Measurements from ENCODE around the gene MAFF. TPM values are rescaled to one million over a fixed set of nuclear protein-coding genes. Genes with fewer than 3 reads are reported as not detected.
"Not testable (repeated sequence)": the region's sequence is repeated elsewhere in the genome, so short reads cannot be mapped to it uniquely, and the experiment has no call there.

The MAFF gene
- total RNA-seq, 1 donor from 2014 or later: 4.5 TPM

DNA sequence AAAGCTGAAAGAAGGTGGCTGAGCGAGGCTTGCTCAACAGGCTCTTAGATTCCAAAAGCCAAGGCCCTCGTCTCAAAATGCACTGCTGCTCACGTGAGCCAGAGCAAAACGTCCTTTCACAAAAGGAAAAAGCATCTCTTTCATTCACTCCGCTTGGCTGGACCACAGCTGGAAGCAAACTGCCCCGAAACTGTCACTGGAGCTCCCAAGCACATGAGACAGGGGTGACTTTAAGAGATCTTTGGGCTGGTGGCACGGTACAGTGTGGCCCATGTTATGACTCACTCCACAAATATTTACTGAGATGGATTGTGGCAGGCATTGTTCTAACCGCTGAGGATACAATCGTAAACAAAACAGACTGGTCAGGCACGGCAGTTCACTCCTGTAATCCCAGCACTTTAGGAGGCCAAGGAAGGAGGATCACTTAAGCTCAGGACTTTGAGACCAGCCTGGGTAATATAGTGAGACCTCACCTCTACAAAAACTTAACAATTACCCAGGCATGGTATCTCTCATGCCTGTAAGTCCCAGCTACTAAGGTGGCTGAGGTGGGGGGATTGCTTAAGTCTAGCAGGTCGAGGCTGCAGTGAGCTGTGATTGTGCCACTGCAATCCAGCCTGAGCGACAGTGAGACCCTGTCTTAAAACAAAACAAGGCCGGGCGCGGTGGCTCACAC, 23.7 kb upstream of the MAFF start:
- H3K36me3 Mint-ChIP-seq (ENCODE audit: low read depth): peaks cover 4% of the 10 kb centered on the region
- H3K4me1 Mint-ChIP-seq: peaks cover 59% of the 10 kb centered on the region

DNA sequence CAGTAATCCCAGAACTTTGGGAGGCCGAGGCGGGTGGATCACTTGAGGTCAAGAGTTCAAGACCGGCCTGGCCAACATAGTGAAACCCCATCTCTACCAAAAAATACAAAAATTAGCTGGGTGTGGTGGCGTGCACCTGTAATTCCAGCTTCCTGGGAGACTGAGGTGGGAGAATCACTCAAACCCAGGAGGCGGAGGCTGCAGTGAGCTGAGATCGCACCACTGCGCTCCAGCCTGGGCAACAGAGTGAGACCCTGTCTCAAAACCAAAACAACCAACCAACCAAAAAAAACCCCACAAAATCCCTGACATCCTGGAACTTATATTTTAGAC, 23.2 kb upstream of the MAFF start:
- intact Hi-C loops (cut with micrococcal nuclease); CTCF ChIA-PET; H3K9me3 Mint-ChIP-seq; H3K36me3 Mint-ChIP-seq (ENCODE audit: low read depth); ATAC-seq (ENCODE audit: low read depth); H3K4me3 Mint-ChIP-seq; DNase-seq; H3K27me3 Mint-ChIP-seq; H3K27ac Mint-ChIP-seq; POLR2A ChIA-PET: not testable (repeated sequence)
- H3K4me1 Mint-ChIP-seq: peaks cover 59% of the 10 kb centered on the region

More for the DNA sequence above, 23.7 kb upstream of the MAFF start:
- DNase-seq (no peak), ATAC-seq (ENCODE audit: low read depth) (no peak)
- POLR2A ChIA-PET: no interaction called here
- Mint-ChIP-seq H3K27ac (no peak overlapping the region), H3K4me3 (no peak overlapping the region), H3K9me3 (no peaks in the 10 kb centered on the region), H3K27me3 (no peaks in the 10 kb centered on the region)
- intact Hi-C loops (cut with micrococcal nuclease): no loop called here
- TF ChIP-seq, protein P1, sequence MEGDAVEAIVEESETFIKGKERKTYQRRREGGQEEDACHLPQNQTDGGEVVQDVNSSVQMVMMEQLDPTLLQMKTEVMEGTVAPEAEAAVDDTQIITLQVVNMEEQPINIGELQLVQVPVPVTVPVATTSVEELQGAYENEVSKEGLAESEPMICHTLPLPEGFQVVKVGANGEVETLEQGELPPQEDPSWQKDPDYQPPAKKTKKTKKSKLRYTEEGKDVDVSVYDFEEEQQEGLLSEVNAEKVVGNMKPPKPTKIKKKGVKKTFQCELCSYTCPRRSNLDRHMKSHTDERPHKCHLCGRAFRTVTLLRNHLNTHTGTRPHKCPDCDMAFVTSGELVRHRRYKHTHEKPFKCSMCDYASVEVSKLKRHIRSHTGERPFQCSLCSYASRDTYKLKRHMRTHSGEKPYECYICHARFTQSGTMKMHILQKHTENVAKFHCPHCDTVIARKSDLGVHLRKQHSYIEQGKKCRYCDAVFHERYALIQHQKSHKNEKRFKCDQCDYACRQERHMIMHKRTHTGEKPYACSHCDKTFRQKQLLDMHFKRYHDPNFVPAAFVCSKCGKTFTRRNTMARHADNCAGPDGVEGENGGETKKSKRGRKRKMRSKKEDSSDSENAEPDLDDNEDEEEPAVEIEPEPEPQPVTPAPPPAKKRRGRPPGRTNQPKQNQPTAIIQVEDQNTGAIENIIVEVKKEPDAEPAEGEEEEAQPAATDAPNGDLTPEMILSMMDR (IDR thresholded peaks at IDR 0.05): no peak
- CTCF ChIA-PET: no interaction called here

DNA sequence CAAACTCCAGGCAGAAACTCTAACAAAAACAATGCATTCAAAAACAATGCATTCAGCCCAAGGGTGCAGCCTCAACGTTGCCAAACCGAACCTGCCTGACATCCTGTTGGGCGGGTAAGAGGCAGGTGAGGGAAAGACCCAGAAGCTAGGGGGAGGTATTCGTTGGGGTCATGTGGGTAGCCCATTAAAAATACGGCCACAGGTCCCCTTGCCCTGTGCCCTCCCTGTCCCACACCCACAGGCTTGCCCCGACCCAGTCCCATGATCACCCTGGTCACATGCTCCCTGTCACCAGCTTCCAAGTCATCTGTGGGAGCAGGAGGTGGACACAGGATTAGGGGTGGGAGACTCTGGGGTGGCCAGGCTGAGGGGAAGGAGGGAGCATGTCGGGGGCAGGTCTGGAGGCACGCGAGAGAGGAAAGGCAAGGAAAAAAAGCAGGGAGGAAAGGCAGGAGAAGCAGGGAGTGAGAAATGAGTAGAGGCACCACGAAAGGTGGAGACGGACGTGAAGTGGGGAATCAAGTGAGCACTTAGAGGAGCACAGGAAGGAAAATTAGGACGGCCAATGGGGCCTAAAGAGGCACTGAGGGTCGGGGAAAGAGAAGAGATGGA, 20.8 kb upstream of the MAFF start:
- intact Hi-C loops (cut with micrococcal nuclease): loop anchor here (1.0 to 2.0 kb wide), 7 partner anchors 19 to 524 kb away; partner anchors contain the start of genes DDX17, DMC1, GTPBP1 and MAFF
- DNase-seq (no peak), ATAC-seq (ENCODE audit: low read depth) (no peak)
- H3K4me1 Mint-ChIP-seq: peaks cover 50% of the 10 kb centered on the region
- H3K4me3 Mint-ChIP-seq: peak overlapping the region; percentile 92
- CTCF ChIA-PET: interaction anchor here (1.8 to 2.1 kb wide), 2 partner anchors 66 to 129 kb away, joined by 5 read pairs; no protein-coding TSS in a partner anchor
- no peaks in the 10 kb centered on the region for H3K9me3 Mint-ChIP-seq
- H3K27me3 Mint-ChIP-seq: no peaks in the 10 kb centered on the region
- H3K36me3 Mint-ChIP-seq (ENCODE audit: low read depth): peaks cover 4% of the 10 kb centered on the region
- peak overlapping the region; percentile 85 for H3K27ac Mint-ChIP-seq
- POLR2A ChIA-PET: interaction anchor here (0.6 to 2.2 kb wide), 4 partner anchors 11 to 33 kb away, joined by 3 to 9 read pairs (median 6); no protein-coding TSS in a partner anchor
- TF ChIP-seq, protein P1 (IDR thresholded peaks at IDR 0.05): no peak

DNA sequence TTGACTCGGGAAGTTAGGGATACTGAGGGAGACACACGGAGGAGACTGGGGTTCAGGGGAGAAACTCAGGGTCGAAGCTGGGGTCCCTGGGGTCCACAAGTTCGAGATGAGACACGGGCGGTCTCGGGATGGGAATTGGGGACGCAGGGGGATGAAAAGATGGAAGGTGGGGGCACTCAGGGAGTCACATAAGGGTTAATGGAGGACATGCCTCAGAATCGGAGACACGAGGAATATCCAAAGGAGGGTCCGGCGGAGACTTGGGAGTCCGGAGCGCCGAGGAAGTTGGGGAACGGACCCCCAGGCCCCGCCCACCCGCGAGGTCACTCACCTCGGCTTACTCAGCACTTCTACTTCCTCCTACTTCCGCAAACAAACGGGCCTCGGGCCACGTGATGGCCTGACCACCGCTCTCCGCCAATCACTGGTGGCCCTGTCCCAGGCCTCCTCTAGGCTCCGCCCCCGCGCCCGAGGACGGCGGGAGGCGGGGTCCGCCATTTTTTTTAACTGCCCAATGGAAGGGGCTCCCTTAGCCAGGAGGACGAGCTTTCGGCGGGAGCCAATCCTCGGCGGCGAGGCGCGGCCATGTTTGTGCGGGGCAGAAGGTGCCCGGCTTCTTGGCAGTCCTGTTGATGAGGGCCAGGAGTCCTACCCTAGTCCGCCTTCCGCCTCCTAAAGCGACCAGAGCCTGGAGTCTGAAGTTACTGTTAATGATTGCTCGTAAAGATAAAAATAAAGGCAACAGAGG, 20.2 kb upstream of the MAFF start, which contains the start of gene PLA2G6:
Gene PLA2G6, minus strand, starts transcription at position 378 of the 748 bp plus-strand sequence. CDS start 12,404 bp downstream, outside the sequence.
- no peaks in the 10 kb centered on the region for H3K9me3 Mint-ChIP-seq
- H3K4me3 Mint-ChIP-seq: peak within 1 kb of the TSS; percentile 92
- DNase-seq (peak; percentile 97), ATAC-seq (ENCODE audit: low read depth) (peak; percentile 97)
- POLR2A ChIA-PET: interaction anchor here (0.5 to 2.2 kb wide), 13 partner anchors 11 to 217 kb away, joined by 3 to 11 read pairs (median 6); partner anchors contain the start of gene MAFF
- H3K4me1 Mint-ChIP-seq: peaks cover 44% of the 10 kb centered on the region
- intact Hi-C loops (cut with micrococcal nuclease): loop anchor here (1.0 to 2.0 kb wide), 7 partner anchors 19 to 523 kb away; partner anchors contain the start of genes DDX17, DMC1, GTPBP1 and MAFF
- TF ChIP-seq, protein P1 (IDR thresholded peaks at IDR 0.05): no peak
- peaks cover 4% of the 10 kb centered on the region for H3K36me3 Mint-ChIP-seq (ENCODE audit: low read depth)
- H3K27me3 Mint-ChIP-seq: peaks cover 4% of the 10 kb centered on the region
- peak within 1 kb of the TSS; percentile 85 for H3K27ac Mint-ChIP-seq
- CTCF ChIA-PET: interaction anchor here (1.8 to 2.1 kb wide), 2 partner anchors 67 to 129 kb away, joined by 5 read pairs; no protein-coding TSS in a partner anchor

DNA sequence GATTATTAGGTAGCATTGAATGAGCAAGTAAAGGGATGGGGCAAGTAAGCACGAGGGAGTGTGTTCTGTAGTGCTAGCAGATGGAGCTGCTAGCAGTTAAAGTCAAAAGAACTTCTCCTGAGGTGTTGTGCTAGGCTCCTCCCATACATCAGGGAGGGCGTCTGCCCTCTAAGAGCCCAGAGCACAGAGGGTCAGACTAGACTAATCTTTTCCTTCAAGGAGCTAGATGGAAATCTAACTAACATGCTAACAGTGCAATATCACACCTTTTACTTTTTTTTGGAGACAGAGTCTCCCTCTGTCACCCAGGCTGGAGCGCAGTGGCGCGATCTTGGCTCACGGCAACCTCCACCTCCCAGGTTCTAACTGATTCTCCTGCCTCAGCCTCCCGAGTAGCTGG, 17.0 kb upstream of the MAFF start:
- peaks cover 23% of the 10 kb centered on the region for H3K4me1 Mint-ChIP-seq
- intact Hi-C loops (cut with micrococcal nuclease): no loop called here
- H3K4me3 Mint-ChIP-seq: no peak overlapping the region
- peaks cover 9% of the 10 kb centered on the region for H3K27me3 Mint-ChIP-seq
- ATAC-seq (ENCODE audit: low read depth): no peak
- peaks cover 4% of the 10 kb centered on the region for H3K36me3 Mint-ChIP-seq (ENCODE audit: low read depth)
- TF ChIP-seq, protein P1 (IDR thresholded peaks at IDR 0.05): no peak
- H3K9me3 Mint-ChIP-seq: no peaks in the 10 kb centered on the region
- ChIA-PET CTCF (no interaction called here), POLR2A (interaction anchor here (1.4 kb wide), 1 partner anchor 17 kb away, joined by 3 read pairs; the partner anchor contains the start of gene MAFF)
- no peak for DNase-seq
- H3K27ac Mint-ChIP-seq: no peak overlapping the region
